OCI-LY1 (cell line): ENCODE measurements around the gene IRX4.

Experiments used
- H2AFZ ChIP-seq: fragments of 200-600 bp; sonication (generic), shearing (Covaris generic); 2 replicates; pipeline ENCODE4 v1.6.0; 2014; ENCODE audit warnings: antibody characterized with exemption, mild to moderate bottlenecking, low read length
- H3F3A ChIP-seq: fragments of 200-600 bp; sonication (generic), shearing (Covaris generic); 2 replicates; pipeline ENCODE4 v1.6.0; 2014; ENCODE audit warnings: mild to moderate bottlenecking, antibody characterized with exemption, low read length, moderate library complexity; ENCODE audit not compliant: insufficient read depth
- H3K27ac ChIP-seq: fragments of 200-600 bp; sonication (generic); 2 replicates; pipeline ENCODE4 v1.5.1; 2014; ENCODE audit warnings: low read length, mixed run types, mild to moderate bottlenecking, low read depth; ENCODE audit not compliant: poor library complexity, severe bottlenecking
- H3K27me3 ChIP-seq: fragments of 200-600 bp; sonication (generic); 2 replicates; pipeline ENCODE4 v1.6.0; 2014; ENCODE audit warnings: antibody characterized with exemption, mild to moderate bottlenecking, low read length, moderate library complexity; ENCODE audit not compliant: insufficient read depth
- H3K36me3 ChIP-seq: fragments of 200-600 bp; sonication (generic); 2 replicates; pipeline ENCODE4 v1.6.1; 2014; ENCODE audit warnings: mild to moderate bottlenecking, antibody characterized with exemption, low read length, moderate library complexity, mixed read lengths; ENCODE audit not compliant: insufficient read depth
- H3K4me1 ChIP-seq: fragments of 200-600 bp; sonication (generic); 2 replicates; pipeline ENCODE4 v1.5.1; 2014; ENCODE audit warnings: mild to moderate bottlenecking, low read length, moderate library complexity; ENCODE audit not compliant: insufficient read depth, severe bottlenecking
- H3K4me2 ChIP-seq: fragments of 200-600 bp; sonication (generic), shearing (Covaris generic); 2 replicates; pipeline ENCODE4 v1.6.1; 2014; ENCODE audit warnings: low read length
- H3K4me3 ChIP-seq: fragments of 200-600 bp; sonication (generic); 2 replicates; pipeline ENCODE4 v1.5.1; 2014; ENCODE audit warnings: low read length, low read depth, mild to moderate bottlenecking, mixed read lengths; ENCODE audit not compliant: poor library complexity, severe bottlenecking
- H3K79me2 ChIP-seq: fragments of 200-600 bp; shearing (Covaris generic); 2 replicates; pipeline ENCODE4 v1.6.1; 2016; ENCODE audit warnings: mixed run types, low read length, mixed read lengths; ENCODE audit not compliant: insufficient read depth
- H3K9ac ChIP-seq: fragments of 200-600 bp; sonication (generic), shearing (Covaris generic); 2 replicates; pipeline ENCODE4 v1.6.1; 2014; ENCODE audit warnings: mild to moderate bottlenecking, low read length, mixed read lengths
- H3K9me2 ChIP-seq: fragments of 200-600 bp; sonication (generic), shearing (Covaris generic); 2 replicates; pipeline ENCODE4 v1.6.1; 2014; ENCODE audit warnings: low read depth, mild to moderate bottlenecking, low read length, mixed read lengths
- H3K9me3 ChIP-seq: fragments of 200-600 bp; shearing (Covaris generic); 2 replicates; pipeline ENCODE4 v1.6.1; 2014; ENCODE audit warnings: low read length, mixed read lengths
- H4K20me1 ChIP-seq: fragments of 200-600 bp; sonication (generic), shearing (Covaris generic); 2 replicates; pipeline ENCODE4 v1.6.0; 2016; ENCODE audit warnings: mild to moderate bottlenecking, low read length; ENCODE audit not compliant: insufficient read depth
- CTCF ChIP-seq: fragments of 200-600 bp; sonication (generic), shearing (Covaris generic); IDR thresholded peaks from 2 replicates; pipeline ENCODE4 v1.5.1; 2017; ENCODE audit warnings: mild to moderate bottlenecking, antibody characterized with exemption, low read length, moderate library complexity, mixed read lengths
- EZH2 ChIP-seq: fragments of 200-600 bp; sonication (generic), shearing (Covaris generic); IDR thresholded peaks from 2 replicates; pipeline ENCODE4 v1.8.0; 2017; ENCODE audit warnings: borderline replicate concordance, mixed run types, mild to moderate bottlenecking, antibody characterized with exemption, low read length, moderate library complexity, mixed read lengths

Gene IRX4

DNA sequence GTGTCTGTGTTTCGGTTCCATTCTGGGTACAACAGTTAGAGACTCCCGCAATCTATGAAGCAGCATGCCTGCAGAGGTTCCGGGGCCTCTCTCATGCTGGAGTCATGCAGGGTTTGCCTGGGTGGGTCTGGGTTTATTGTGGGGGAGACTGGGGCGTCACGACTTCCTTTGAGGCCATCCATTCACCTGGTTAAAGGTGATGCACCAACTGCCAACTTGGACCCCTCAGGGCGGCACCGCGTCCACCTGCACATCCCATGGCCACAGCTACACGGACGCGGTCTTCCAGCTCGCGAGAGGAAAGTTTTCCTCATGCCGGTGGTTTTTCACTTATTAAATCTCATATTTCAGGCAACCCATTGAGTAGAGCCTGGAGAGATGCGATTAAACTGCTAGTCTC is 30.9 kb upstream of the IRX4 start:
- Histone ChIP-seq H3K79me2 (no peaks in the 10 kb centered on the region), H3K4me3 (no peak overlapping the region), H3K9me2 (no peaks in the 10 kb centered on the region), H3K9ac (no peak overlapping the region), H3K27ac (no peak overlapping the region), H3K9me3 (no peaks in the 10 kb centered on the region), H3K4me1 (no peaks in the 10 kb centered on the region), H3K36me3 (no peaks in the 10 kb centered on the region), H3K4me2 (no peak overlapping the region), H2AFZ (no peak overlapping the region), H3F3A (no peaks in the 10 kb centered on the region), H3K27me3 (no peaks in the 10 kb centered on the region), H4K20me1 (no peaks in the 10 kb centered on the region)
- TF ChIP-seq EZH2 (no peak), CTCF (no peak)

- no peaks in the 10 kb centered on the region for H3K9me2 ChIP-seq
- H3K27me3 ChIP-seq: no peaks in the 10 kb centered on the region
Observed at GRCh38 chr5:1912951-1913565, 30.3 kb upstream of the IRX4 start.

DNA sequence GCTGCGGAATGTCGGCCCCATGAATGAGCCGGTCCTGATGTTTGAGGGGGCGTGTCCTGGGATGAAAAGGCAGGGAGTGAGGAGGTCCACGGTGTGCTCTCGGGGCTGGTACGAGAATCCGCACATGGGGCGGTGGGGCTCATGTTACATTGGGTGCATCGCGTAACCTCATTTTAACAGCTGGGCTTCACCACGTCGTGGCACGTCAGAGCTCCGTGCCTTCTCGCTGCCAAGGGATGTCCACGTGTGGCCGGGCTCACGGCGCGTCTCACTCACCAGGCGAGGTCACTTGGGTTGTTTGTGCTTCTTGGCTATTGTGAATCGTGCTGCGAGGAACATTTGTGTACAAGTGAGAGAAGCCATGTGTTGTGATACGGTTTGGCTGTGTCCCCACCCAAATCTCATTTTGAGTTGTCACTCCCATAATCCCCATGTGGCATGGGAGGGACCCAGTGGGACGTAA is 29.1 kb upstream of the IRX4 start:
- Histone ChIP-seq H3K9ac (no peak overlapping the region), H3K4me3 (no peak overlapping the region), H3K9me2 (no peaks in the 10 kb centered on the region), H3K9me3 (no peaks in the 10 kb centered on the region), H3K27me3 (no peaks in the 10 kb centered on the region), H3K4me1 (no peaks in the 10 kb centered on the region), H3F3A (no peaks in the 10 kb centered on the region), H3K79me2 (no peaks in the 10 kb centered on the region), H3K4me2 (no peak overlapping the region), H4K20me1 (no peaks in the 10 kb centered on the region), H2AFZ (no peak overlapping the region), H3K27ac (no peak overlapping the region), H3K36me3 (no peaks in the 10 kb centered on the region)
- TF ChIP-seq EZH2 (no peak), CTCF (no peak)

More at GRCh38 chr5:1912951-1913565, 30.3 kb upstream of the IRX4 start:
- Histone ChIP-seq H4K20me1 (no peaks in the 10 kb centered on the region), H3K4me2 (no peak overlapping the region), H3K36me3 (no peaks in the 10 kb centered on the region), H3F3A (no peaks in the 10 kb centered on the region), H3K4me1 (no peaks in the 10 kb centered on the region), H3K4me3 (no peak overlapping the region), H3K9ac (no peak overlapping the region), H3K79me2 (no peaks in the 10 kb centered on the region), H2AFZ (no peak overlapping the region), H3K27ac (no peak overlapping the region), H3K9me3 (no peaks in the 10 kb centered on the region)
- TF ChIP-seq CTCF (no peak), EZH2 (no peak)
